NT2/D1 (cell line): ENCODE results near the gene LIMK1.

Experiments used
- SUZ12 ChIP-seq: IDR thresholded peaks from 2 replicates; pipeline ENCODE4 v1.6.1; 2011; ENCODE audit not compliant: insufficient read length, insufficient read depth; ENCODE audit errors: extremely low read depth
- YY1 ChIP-seq: IDR thresholded peaks from 2 replicates; pipeline ENCODE4 v1.6.1; 2011; ENCODE audit not compliant: insufficient read length, insufficient read depth
- ZNF274 ChIP-seq: IDR thresholded peaks from 2 replicates; pipeline ENCODE4 v1.6.1; 2011; ENCODE audit warnings: mild to moderate bottlenecking, low read depth, low read length

GRCh38 chr7:74097937-74098614 lies 14.5 kb downstream of the LIMK1 start:
- TF ChIP-seq YY1 (no peak), ZNF274 (no peak), SUZ12 (no peak)
